Suppressor macrophage treated with lipopolysaccharide for 1 hour (primary cell): ENCODE results near the gene SCYGR3.
A peak's percentile ranks its signal among the peaks of the same experiment; 100 is the strongest.
"Not testable (repeated sequence)": the region's sequence is repeated elsewhere in the genome, so short reads cannot be mapped to it uniquely, and the experiment has no call there.

Experiments
- DNase-seq, 3 donors: peaks; one replicate each; pipeline ENCODE4 v3.0.0-alpha.2; 2020 to 2022

Gene SCYGR3

DNA sequence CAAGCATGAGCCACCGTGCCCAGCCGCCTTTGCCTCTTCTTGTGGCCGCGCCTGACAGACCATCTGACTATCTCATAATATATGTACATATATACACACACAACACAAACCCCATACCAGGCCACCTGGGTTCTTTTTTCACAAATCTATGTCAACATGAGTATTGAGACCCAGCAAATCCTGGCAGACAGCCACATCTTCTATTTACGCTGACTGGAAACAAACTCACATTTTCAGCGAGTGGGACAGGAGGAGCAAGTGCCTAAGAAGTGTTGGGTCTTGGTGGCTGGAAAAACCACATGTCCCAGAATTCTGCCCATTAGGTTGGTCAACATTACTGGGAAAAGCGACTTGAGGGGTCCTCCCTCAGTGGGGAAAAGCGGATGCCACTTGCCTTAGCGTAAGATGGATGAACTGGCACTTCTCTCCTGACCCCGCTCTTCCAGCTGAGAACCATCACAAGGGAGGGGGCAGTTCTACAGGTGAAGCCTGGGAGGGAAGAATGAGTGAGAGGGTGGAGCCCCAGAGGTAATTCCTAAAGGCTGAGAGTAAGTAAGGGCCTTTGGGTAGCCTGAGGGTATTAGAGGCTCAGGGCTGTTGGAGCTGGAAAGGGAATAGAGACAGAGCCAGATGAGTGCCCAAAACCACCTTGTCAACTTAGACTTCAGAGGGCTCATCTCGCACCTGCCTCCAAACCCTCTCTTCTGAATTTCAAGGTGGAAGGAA, 1.9 kb downstream of the SCYGR3 start:
- no peak for DNase-seq

DNA sequence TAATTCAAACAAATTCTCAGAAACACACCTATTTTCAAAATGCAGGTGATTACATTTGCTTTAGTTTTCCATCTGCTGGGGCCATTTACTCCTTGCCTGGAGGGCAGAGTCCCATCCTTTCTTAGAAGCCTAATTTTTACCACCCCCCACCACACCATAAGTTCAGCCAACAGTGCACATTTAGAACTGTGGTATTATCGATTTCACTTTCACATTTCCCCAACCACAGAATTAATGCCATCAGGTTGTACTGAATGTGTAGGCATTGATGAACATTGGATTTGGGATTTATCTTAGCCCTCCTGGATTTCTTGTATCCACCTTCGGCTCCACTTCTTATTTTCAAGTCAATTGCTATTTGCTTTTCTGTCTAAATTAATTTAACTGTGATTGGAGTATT, 4.5 kb downstream of the SCYGR3 start:
- peak in 1 of 3 donors; percentile 14 for DNase-seq

DNA sequence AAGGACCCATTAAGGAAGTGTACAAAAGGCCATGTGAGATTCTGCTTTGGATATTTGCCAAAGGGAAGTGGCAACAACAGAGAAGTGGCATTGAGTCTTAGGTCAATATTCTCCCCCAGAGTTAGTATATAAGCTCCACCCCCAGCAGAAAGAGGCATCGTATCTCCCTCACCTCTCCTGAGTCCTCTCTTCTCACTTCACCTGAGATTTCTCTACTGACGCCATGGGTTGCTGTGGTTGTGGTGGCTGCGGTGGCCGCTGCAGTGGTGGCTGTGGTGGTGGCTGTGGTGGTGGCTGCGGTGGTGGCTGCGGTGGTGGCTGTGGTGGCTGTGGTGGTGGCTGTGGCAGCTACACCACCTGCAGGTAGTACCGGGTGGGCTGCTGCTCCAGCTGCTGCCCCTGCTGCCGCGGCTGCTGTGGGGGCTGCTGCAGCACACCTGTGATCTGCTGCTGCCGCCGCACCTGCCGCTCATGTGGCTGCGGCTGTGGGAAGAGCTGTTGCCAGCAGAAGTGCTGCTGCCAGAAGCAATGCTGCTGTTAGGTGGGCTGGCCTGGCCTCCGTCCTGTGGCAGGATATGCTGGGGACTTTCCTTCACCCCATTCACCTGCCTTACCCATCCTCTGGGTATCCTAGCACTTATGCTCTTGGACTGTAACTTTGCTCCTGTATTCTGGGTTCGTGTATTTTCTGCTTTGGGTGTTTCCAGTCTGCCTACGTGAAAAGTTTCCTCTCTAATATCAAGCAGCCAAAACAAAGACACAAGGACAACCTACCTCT, 5.9 kb downstream of the SCYGR3 start:
- peak; percentile 78 to 91 (median 90) for DNase-seq

DNA sequence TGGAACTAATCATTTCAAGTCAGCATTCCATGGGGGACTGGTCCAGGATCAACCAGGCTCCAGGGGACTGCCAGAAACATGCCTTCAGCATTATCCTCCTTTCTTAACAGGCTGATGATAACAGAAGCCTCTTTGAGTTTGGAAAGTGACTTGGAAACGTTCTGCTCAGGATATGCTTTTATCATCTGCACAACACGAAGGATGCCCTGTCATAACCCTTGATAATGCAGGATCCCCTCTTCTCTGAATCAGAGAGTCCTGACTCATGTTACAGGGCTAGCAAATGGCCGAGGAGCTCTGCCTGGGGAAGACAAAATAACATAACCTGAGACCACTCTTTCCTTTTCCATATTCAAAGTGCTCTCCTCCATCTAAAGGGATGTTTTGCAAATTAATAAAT, 6.7 kb downstream of the SCYGR3 start:
- DNase-seq: peak; percentile 43 to 72 (median 68)

DNA sequence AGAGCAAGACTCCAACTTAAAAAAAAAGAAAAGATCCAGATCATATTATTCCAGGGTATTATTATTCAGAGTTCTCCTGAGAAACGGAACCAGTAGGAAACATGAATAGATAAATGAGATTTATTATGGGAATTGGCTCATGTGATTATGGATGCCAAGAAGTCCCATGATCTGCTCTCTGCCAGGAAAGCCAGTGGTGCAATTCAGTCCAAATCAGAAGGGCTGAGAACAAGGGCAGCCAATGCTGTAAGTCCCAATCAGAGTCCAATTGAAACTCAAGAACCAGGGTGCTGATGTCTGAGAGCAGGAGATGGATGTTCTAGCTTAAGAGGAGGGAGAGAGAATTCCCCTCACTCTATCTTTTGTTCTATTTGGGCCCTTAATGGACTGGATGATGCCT, 8.2 kb downstream of the SCYGR3 start:
- no peak for DNase-seq

DNA sequence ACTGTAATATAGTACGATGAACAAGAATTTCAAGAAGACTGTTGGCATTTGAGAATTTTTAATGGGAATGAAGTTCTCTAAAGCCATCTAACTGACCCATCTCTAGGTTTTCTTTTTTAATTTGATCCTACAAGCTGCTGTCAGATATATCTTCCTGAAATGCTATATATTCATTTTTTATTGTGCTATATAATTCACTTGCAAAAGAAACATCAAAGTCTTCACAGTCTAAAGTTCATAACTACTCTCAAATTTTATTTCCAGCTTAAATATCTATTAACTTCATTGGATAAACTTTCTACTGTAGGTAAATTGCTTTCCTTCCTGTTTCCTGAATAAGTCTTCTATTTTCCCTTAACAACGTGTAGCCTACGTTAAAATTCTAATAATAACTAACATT, 12.3 kb downstream of the SCYGR3 start:
- no peak for DNase-seq

DNA sequence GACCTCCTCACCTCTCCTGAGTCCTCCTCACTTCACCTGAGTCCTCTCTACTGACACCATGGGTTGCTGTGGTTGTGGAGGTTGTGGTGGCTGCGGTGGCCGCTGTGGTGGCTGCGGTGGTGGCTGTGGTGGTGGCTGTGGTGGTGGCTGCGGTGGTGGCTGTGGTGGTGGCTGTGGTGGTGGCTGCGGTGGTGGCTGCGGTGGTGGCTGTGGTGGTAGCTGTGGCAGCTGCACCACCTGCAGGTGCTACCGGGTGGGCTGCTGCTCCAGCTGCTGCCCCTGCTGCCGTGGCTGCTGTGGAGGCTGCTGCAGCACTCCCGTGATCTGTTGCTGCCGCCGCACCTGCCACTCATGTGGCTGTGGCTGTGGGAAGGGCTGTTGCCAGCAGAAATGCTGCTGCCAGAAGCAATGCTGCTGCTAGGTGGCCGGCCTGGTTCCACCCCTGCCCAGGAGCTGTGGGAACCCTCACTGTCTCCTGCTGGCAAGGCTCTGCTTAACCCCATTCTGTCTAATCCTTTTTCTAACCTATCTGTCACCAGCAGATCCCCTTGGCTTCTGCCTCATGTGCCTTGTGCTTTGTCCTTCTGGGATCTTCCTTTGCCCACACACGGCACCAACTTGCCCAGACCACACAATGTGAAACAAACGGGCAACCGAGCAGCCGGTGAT, 15.7 kb downstream of the SCYGR3 start, which contains the start of gene SCYGR2:
TSS of gene SCYGR2 (plus strand) at position 59 of the 669 bp plus-strand sequence. CDS start at position 59, 0 bp downstream.
- DNase-seq: not testable (repeated sequence)

DNA sequence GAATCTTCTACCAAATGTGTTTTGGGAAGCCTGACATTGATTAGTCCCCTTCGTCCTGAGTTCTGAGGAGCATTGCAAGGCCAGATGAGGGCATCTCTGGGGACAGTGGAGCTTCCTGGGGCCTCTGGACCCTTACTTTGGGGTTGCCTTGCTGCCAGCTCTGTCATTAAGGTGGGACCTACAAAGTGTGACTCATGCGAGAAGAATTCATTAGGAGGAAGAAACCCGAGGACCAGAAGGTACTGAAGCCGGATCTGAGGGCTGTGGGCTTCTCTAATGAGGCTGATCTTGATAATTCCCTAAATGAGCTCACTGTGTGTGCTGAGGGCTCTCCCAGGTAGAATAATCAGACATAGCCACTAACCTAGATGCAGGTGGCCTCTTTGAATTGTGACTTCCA, 16.6 kb downstream of the SCYGR3 start:
- DNase-seq: no peak

DNA sequence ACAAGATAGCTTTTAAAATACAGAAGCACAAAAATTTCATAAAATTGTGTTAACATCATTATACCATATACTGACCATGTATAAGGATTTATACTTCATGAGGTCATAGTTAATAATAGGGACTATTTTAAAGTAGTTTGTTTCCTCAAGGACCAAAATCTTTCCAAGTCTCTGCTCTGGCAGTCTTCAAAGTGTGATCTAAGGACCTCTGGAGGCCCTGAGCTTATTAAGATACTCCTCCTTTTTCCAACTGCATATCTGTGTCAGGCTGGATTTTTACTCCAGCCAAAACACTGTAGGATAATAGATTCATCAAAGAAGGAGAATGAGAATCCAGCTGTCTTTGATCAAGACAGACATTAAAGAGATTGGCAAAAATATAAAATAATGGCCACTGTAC, 17.6 kb downstream of the SCYGR3 start:
- DNase-seq: no peak

DNA sequence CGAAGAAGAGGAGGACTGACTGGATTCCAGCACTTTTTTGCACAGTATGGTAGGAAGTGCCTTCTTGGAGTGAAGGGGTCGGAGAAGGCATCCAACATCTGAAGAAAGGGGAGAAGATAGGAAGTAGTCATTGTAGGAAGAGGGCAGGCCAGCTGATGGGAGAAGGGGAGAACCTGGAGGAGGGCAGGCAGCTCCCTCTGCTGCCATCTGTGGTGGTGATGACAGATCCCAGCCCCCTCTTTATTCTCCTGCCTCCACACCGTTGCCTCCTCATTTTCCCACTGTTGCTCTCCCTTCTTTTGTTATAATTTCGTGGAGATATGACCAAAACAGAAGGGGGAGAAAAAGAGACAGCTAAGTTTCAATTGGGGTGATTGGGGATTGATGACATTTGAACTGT, 18.8 kb downstream of the SCYGR3 start:
- DNase-seq: no peak

DNA sequence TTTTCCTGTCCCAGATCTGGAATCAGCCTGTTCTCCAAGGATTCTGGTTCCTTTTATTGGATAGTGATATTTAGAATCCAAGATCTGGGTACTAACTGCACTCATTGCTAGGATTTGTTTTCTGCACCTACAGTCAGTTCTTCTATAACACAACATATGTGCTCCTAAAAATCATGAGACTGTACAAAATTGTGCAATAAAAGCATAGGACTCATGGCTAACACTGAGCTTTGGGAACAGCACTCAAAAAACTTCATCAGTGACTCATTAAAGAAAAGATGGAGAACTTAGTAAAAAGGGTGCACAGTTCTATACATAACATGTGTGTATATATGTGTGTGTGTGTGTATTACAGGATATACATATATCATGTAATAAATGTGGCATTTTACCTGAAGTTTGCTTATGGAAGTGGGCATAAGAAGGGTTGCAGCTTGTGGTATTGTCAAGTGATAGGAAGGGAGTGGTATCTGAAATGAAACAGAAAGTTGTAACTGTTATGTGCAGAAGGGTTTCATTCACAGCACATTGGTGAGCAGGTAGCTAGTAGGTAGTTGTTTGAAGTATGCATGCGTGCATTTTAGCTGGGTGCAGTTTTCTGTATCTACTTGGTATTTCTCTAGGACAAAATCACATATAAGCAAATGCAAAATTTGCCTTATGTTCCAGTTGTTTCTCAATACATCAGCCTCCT, 21.8 kb downstream of the SCYGR3 start:
- peak in 2 of 3 donors; percentile 32 to 43 for DNase-seq

DNA sequence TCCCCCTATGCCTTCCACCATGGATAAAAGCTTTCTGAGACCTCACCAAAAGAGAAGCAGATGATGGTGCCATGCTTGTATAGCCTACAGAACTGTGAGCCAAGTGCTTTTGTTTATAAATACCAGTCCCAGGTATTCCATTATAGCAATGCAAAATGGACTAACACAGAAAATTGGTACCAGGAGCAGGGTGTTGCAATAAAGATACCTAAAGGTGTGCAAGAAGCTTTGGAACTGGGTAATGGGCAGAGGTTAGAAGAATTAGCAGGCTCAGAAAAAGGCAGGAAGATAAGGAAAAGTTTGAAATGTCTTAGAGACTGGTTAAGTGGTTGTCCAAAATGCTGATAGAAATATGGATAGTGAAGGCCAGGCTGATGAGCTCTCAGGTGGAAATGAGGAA, 32.3 kb downstream of the SCYGR3 start:
- DNase-seq: no peak

DNA sequence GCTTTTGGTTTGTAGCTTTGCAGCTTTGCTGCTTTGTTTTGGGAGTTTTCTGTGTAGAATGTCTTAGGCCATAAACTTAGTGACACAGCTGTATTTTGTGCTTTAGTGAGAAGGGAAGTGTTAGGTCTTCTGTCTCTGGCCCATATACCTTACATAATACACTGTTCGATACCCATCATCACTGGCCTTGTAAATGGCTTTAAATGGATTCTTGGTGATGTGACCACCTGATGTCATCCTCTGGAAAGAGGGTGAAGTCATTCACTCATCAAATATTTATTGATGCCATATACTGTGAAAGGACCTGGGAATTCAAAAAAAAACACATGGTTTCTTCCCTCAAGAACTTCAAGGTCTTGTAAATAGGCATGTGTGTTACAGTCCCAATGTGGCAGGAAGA, 34.8 kb downstream of the SCYGR3 start:
- DNase-seq: no peak

DNA sequence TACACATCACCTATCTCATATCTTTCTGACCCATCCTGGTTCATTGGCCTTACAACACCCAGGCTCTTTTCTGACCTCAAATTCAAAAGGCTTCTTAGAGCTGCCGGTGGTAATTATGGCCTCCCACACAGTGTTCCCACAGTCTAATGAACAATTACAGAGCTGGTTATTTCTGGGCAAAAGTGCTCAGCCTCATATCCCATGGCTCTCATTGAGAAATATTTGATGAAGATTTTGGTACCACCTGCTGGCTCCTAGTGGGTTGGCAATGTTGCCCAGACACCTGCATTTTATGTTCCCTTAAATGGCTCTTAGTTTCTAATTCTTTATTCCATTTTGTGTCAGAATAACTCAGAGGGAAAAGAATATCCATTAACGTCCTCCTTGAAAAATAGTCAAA, 36.0 kb downstream of the SCYGR3 start:
- no peak for DNase-seq

DNA sequence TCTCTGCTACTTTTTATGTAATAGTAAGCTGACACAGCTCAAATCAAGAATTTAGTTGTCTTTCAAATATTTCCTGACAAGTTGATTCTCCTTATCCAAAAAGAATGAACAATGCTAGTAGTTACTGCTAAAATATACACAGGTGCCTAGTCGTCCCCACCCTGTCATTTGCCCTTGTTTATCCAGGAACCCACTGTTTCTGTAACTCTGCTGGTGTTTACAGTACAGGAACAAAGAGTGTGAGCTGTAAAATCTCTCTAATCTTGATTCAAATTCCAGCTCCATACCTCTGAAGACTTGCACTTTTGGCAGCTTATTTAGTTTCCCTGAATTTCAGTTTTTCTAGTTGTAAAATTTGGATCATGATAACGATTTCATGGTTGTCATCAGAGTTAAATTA, 37.1 kb downstream of the SCYGR3 start:
- DNase-seq: no peak

DNA sequence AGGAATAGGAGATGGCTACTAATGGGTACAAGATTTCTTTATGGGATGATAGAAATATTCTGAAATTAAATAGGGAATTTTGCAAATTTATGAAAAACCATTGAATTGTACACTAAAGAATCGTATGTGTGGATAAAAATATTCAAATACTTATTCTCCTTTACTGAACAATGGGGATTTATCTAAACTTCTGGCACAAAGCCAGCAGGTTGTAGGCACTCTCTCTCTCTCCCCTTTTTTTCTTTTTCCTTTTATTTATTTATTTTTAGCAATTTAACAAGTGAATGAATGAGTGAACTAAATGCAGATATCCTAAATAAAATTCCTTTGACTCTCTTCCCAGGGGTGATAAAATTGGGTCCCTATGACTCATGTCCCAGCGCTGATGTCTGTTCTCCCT, 37.8 kb downstream of the SCYGR3 start:
- no peak for DNase-seq

DNA sequence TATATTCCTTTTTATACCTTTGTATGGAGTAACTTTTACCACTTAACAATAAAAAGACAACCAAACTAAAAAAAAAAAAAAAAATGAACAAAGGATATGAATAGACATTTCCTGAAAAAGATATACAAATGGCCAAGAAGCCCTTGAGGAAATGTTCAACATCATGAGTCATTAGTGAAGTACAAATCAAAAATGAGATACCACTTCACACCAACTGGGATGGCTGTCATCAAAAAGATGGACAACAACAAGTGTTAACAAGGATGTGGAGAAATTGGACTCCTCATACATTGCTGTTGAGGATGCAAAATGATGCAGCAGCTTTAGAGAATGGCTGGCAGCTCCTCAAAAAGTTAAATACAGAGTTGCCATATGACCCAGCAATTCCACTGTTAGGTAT, 38.5 kb downstream of the SCYGR3 start:
- no peak for DNase-seq

DNA sequence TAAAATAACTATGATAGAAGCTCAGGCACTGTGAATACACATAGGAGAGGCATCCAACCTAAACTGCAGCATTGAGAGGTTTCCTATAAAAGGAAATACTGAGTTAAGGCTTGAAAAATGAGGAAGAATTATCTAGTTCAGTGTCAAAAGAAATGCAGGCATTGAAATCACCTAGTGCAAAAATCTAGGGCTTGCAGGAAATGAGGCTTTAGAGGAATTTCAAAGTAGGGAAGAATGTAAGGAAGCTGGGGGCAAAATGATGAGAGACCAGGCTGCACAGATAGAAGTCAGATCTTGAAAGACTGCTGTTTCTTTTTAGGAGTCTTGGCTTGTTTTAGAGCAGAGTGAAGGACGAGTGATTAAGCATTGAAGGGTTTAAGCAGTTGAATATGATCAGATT, 44.0 kb downstream of the SCYGR3 start:
- no peak for DNase-seq

DNA sequence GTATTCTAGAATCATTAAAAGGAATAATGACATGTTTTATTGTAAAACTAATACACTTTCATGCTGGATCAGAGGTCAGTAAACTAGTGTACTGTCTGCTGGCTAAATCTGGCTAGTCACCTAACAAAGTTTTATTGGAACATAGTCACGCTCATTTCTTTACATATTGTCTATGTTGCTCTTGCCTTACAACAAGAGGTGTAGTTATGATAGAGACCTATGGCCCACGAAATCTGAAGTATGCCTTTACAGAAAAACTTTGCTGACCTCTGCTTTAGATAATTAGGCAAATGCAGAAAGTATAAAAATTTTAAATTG, 45.8 kb downstream of the SCYGR3 start:
- DNase-seq: no peak

DNA sequence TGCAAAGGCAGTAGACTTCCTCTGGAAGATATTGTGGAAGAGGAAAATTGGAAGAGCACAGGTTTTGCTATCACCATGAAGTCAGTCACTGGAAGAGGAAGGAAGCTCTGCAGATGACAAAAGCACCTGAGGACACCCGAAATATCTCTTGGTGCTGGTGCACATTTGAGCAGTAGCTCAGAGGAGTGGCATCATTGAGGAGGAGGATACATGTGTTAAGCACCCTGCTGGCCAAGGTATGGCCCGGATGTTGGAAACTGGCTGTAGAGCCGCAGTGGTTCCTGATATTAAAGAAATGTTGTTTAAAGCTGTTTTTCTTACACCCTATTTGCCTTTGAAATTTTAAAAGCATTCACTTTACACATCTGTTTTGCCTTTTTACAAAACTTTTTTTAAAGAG, 48.6 kb downstream of the SCYGR3 start:
- DNase-seq: no peak

DNA sequence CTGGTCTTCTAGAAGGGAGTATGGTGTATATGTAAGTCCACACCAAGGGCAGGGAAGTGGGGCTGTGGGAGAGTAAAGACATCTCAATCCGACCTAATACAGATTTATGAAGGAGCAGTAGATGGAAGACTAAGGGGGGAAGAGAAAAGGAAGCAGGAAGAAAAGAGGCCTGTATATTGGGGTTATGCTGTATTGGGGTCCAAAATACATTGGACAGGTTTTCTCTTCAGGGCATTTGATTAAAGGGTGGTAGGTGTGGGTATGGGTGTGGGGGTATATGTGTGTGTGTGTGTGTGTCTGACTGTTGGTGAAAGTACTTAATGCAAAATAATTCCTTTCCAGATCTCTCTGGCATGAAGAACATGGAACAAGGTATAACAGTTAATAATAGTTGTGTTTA, 49.6 kb downstream of the SCYGR3 start:
- DNase-seq: no peak
